ENCODE data around the gene FARP1. TPM values are rescaled to one million over a fixed set of nuclear protein-coding genes. Genes with fewer than 3 reads are reported as not detected.

Gene FARP1
- total and polyA plus RNA-seq, 2 of the 13 experiments (the other 11 are each of a cell fraction or from before 2014, with no cell fraction given) = 70.6 to 126 TPM

GRCh38 chr13:98240135-98240534, 97.2 kb downstream of the FARP1 start (continued):
- no peak for TF ChIP-seq ZNF292 (CRISPR knock-in tag; IDR thresholded peaks at IDR 0.05; ENCODE audit: borderline replicate concordance, low read depth)
- no peak for TF ChIP-seq CSRNP1 (CRISPR knock-in tag; IDR thresholded peaks at IDR 0.05)
- TF ChIP-seq YEATS2 (CRISPR knock-in tag; IDR thresholded peaks at IDR 0.05; ENCODE audit: borderline replicate concordance) = no peak
- no peak for TF ChIP-seq YEATS4 (CRISPR knock-in tag; IDR thresholded peaks at IDR 0.05; ENCODE audit: borderline replicate concordance)
- TF ChIP-seq ZNF891 (CRISPR knock-in tag; IDR thresholded peaks at IDR 0.05) = no peak
- no peak for TF ChIP-seq ZNF496 (CRISPR knock-in tag; IDR thresholded peaks at IDR 0.05; ENCODE audit: insufficient replicate concordance)
- TF ChIP-seq ARNT2 (CRISPR knock-in tag; IDR thresholded peaks at IDR 0.05; ENCODE audit: low read depth) = no peak
- no peak for TF ChIP-seq DMAP1 (CRISPR knock-in tag; IDR thresholded peaks at IDR 0.05)
- TF ChIP-seq ZBTB8A (CRISPR knock-in tag; IDR thresholded peaks at IDR 0.05; ENCODE audit: borderline replicate concordance, low read depth) = no peak
- no peak for TF ChIP-seq ZNF564 (CRISPR knock-in tag; IDR thresholded peaks at IDR 0.05)
- TF ChIP-seq ZNF660 (CRISPR knock-in tag; IDR thresholded peaks at IDR 0.05; ENCODE audit: borderline replicate concordance, low read depth) = no peak

- Histone ChIP-seq H3K9me3 (ENCODE audit: low read length) (no peaks in the 10 kb centered on the region), H2AFZ (ENCODE audit: low read length) (no peak overlapping the region), H3K9ac (ENCODE audit: insufficient read depth, low read depth, low read length) (no peak overlapping the region), H3K36me3 (replicated peaks in 1 of 2; ENCODE audit: control insufficient read depth in 1 of 2, insufficient read depth in 2 of 2, low read length in 2 of 2) (peaks cover 9 to 40% of the 10 kb centered on the region in 2 experiments), H3K27ac (ENCODE audit: extremely low read length, insufficient read depth, low read length) (no peak overlapping the region), H4K20me1 (ENCODE audit: insufficient read depth, low read length) (peaks cover 27% of the 10 kb centered on the region), H3K4me2 (ENCODE audit: low read depth, low read length) (no peak overlapping the region), H3K4me1 (ENCODE audit: insufficient read depth, low read length) (peaks cover 79% of the 10 kb centered on the region), H3K27me3 (ENCODE audit: control insufficient read depth in 1 of 2, insufficient read depth in 2 of 2, low read length in 2 of 2) (no peaks in the 10 kb centered on the region), H3K79me2 (ENCODE audit: insufficient read depth, low read length) (peaks cover 83% of the 10 kb centered on the region), H3K4me3 (replicated peaks in 1 of 3; ENCODE audit: insufficient read depth in 1 of 3, low read depth in 2 of 3, low read length in 3 of 3) (no peak overlapping the region)
- CTCF ChIA-PET (ENCODE audit: low intra/inter-chr PET ratio, low total read pairs) = no interaction called here
- intact Hi-C loops (cut with micrococcal nuclease; ENCODE audit: unreplicated experiment) (no loop called here), in situ Hi-C loops (cut with HindIII; ENCODE audit: extremely low pct_ligation_motif_present, low pct_unique_long_range_greater_than_20kb) (no loop called here)
- FAIRE-seq (no peak), DNase-seq (ENCODE audit: low spot score) (no peak), ATAC-seq (no peak)
- POLR2A ChIA-PET = interaction anchor here (1.1 kb wide), 1 partner anchor 68 kb away, joined by 3 read pairs; no protein-coding TSS in a partner anchor
- TF ChIP-seq, protein P1, sequence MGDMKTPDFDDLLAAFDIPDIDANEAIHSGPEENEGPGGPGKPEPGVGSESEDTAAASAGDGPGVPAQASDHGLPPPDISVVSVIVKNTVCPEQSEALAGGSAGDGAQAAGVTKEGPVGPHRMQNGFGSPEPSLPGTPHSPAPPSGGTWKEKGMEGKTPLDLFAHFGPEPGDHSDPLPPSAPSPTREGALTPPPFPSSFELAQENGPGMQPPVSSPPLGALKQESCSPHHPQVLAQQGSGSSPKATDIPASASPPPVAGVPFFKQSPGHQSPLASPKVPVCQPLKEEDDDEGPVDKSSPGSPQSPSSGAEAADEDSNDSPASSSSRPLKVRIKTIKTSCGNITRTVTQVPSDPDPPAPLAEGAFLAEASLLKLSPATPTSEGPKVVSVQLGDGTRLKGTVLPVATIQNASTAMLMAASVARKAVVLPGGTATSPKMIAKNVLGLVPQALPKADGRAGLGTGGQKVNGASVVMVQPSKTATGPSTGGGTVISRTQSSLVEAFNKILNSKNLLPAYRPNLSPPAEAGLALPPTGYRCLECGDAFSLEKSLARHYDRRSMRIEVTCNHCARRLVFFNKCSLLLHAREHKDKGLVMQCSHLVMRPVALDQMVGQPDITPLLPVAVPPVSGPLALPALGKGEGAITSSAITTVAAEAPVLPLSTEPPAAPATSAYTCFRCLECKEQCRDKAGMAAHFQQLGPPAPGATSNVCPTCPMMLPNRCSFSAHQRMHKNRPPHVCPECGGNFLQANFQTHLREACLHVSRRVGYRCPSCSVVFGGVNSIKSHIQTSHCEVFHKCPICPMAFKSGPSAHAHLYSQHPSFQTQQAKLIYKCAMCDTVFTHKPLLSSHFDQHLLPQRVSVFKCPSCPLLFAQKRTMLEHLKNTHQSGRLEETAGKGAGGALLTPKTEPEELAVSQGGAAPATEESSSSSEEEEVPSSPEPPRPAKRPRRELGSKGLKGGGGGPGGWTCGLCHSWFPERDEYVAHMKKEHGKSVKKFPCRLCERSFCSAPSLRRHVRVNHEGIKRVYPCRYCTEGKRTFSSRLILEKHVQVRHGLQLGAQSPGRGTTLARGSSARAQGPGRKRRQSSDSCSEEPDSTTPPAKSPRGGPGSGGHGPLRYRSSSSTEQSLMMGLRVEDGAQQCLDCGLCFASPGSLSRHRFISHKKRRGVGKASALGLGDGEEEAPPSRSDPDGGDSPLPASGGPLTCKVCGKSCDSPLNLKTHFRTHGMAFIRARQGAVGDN (CRISPR knock-in tag; IDR thresholded peaks at IDR 0.05) = peak; percentile 18; the same call in 1 of the 2 replicates
- TF ChIP-seq HMG20B (CRISPR knock-in tag; conservative IDR thresholded peaks at IDR 0.05) = no peak
- peak; percentile 48 for TF ChIP-seq RBM22 (optimal IDR thresholded peaks at IDR 0.05; ENCODE audit: low read length)
- 98% methylated on average over 10 of the region's 11 CpGs for WGBS (ENCODE audit: low lambda C conversion rate)
- BruUV-seq (replicated peaks) = no TSS peak
Observed at GRCh38 chr13:98240974-98241373, 98.1 kb downstream of the FARP1 start.

All from HepG2 (cell line).